Activated naive CD4-positive, alpha-beta T cell treated with anti-CD3 and anti-CD28 coated beads, Interleukin-2, amount 50 U/mL, for 24 hours (primary cell): ENCODE data around the gene DCHS1.

ENCODE experiments used
- H3K27ac Mint-ChIP-seq: one replicate; pipeline ENCODE4 v1.8.0; 2021; ENCODE audit warnings: mild to moderate bottlenecking, mixed read lengths
- H3K27me3 Mint-ChIP-seq: one replicate; pipeline ENCODE4 v1.8.0; 2021; ENCODE audit warnings: mixed read lengths
- H3K36me3 Mint-ChIP-seq: one replicate; pipeline ENCODE4 v1.8.0; 2021; ENCODE audit warnings: mixed read lengths
- H3K4me1 Mint-ChIP-seq: one replicate; pipeline ENCODE4 v1.8.0; 2021; ENCODE audit warnings: mixed read lengths
- H3K4me3 Mint-ChIP-seq: one replicate; pipeline ENCODE4 v1.8.0; 2021; ENCODE audit warnings: mild to moderate bottlenecking, mixed read lengths
- H3K9me3 Mint-ChIP-seq: one replicate; pipeline ENCODE4 v1.8.0; 2021; ENCODE audit warnings: mixed read lengths

DCHS1 gene

DNA sequence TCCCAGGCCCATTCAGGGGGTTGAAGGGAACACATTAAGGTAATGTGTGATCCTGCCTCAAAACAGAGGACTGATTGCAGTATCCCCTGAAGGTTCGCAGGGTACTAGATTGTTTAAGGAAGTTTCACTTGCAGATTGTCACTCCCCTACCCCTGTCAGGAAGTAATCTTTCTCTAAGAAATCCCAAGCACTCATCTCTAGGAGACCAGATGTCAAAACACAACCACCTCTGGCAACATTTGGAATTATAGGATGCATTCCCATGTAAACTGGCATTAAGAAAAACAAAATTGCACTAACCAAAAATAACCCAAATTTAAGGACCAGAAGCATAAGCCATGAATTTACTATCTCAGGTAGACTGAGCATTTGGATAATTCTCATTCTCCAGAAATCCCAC lies 25.9 kb upstream of the DCHS1 start:
- H3K9me3 Mint-ChIP-seq: no peaks in the 10 kb centered on the region
- peaks cover 12% of the 10 kb centered on the region for H3K36me3 Mint-ChIP-seq
- peaks cover 37% of the 10 kb centered on the region for H3K4me1 Mint-ChIP-seq
- H3K4me3 Mint-ChIP-seq: peak overlapping the region; percentile 98
- H3K27me3 Mint-ChIP-seq: no peaks in the 10 kb centered on the region
- peak overlapping the region; percentile 33 for H3K27ac Mint-ChIP-seq

DNA sequence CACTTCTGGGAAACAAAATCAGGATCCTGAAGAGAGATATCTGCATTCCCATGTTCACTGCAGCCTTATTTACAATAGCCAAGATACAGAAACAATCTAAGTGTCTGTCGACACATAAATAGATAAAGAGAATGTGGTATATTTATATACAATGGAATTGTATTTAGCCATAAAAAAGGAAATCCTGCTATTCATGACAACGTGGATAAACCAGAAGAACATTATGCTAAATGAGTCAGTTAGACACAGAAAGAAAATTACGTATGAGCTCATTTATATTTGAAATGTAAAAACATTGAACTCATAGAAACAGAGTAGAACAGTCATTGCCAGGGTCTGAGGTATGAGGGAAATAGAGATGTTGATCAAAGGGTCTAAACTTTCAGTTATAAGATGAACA lies 21.4 kb upstream of the DCHS1 start:
- no peaks in the 10 kb centered on the region for H3K27me3 Mint-ChIP-seq
- no peak overlapping the region for H3K27ac Mint-ChIP-seq
- no peak overlapping the region for H3K4me3 Mint-ChIP-seq
- no peaks in the 10 kb centered on the region for H3K9me3 Mint-ChIP-seq
- peaks cover 8% of the 10 kb centered on the region for H3K36me3 Mint-ChIP-seq
- peaks cover 64% of the 10 kb centered on the region for H3K4me1 Mint-ChIP-seq

DNA sequence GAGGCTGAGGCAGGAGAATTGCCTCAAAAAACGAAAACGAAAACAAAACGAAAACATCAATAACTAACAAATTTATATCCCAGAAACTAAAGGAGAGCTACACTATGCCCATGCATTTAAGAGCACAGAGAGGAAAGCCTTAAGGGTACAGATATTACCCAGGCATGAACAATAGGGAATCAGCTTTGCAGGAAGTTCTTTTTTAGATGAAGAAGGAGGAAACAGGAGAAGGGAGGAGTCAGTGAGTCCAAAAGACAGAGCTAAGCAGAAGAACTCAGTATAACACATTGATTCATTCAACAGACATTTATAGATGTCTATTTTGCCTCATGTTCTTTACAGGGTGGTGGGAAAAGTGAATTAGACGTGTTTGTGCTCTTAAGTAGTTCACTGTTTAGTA lies 19.3 kb upstream of the DCHS1 start:
- Mint-ChIP-seq H3K27me3 (no peaks in the 10 kb centered on the region), H3K4me1 (peaks cover 70% of the 10 kb centered on the region), H3K9me3 (no peaks in the 10 kb centered on the region), H3K27ac (no peak overlapping the region), H3K36me3 (peaks cover 1% of the 10 kb centered on the region), H3K4me3 (no peak overlapping the region)

DNA sequence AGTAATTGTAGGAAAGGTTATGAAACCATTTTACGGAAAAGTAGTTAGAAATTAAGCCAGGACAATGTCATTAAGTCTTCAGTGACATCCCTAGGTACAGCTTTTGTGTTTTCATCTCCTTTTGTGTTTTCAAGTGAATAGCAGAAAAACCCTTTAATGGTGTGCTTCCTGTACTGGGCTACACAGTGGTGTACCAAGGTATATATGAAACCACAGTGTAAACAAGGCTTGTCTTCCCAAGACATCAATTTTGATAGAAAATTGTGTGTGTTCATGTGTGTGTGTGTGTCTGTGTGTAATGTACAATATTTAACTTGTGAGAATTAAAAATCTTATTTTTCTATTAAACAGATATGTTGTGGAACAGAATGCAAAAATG lies 18.6 kb upstream of the DCHS1 start:
- no peaks in the 10 kb centered on the region for H3K27me3 Mint-ChIP-seq
- no peaks in the 10 kb centered on the region for H3K9me3 Mint-ChIP-seq
- peaks cover 74% of the 10 kb centered on the region for H3K4me1 Mint-ChIP-seq
- peak overlapping the region; percentile 69 for H3K27ac Mint-ChIP-seq
- H3K36me3 Mint-ChIP-seq: no peaks in the 10 kb centered on the region
- H3K4me3 Mint-ChIP-seq: no peak overlapping the region

DNA sequence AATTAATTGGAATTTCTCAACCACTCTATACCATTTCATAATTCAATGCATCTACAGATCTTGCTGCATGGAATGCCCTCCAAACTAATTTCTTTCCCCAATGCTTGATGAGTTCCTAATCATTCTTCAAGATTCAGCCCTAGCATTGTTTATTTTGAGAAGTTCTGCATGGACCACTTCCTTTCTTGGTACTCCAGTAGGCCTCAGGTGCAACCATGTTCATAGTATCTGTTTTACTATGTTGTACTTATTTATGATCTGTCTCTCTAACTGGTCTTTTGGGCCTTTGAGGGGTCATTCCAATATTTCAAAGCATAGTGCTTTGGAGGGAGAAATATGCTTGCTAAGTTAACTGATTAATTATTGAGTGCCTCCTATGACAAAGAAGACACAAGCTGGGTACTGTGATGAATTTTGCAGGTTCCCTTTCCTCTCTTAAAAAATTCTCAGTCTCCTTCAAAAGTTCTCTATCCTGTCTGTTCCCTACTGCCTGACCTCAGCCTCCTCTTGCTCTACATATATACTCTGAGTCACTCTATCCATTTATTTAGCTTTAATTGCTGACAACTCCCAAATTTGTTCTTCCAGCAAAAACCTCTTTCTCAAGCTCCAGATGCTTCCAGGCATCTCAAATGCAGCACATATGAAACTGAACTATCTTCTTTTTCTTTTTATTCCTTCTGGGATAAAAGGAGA lies 18.1 kb upstream of the DCHS1 start:
- peak overlapping the region; percentile 69 for H3K27ac Mint-ChIP-seq
- peak overlapping the region; percentile 47 for H3K4me3 Mint-ChIP-seq
- H3K36me3 Mint-ChIP-seq: no peaks in the 10 kb centered on the region
- no peaks in the 10 kb centered on the region for H3K27me3 Mint-ChIP-seq
- peaks cover 74% of the 10 kb centered on the region for H3K4me1 Mint-ChIP-seq
- no peaks in the 10 kb centered on the region for H3K9me3 Mint-ChIP-seq

DNA sequence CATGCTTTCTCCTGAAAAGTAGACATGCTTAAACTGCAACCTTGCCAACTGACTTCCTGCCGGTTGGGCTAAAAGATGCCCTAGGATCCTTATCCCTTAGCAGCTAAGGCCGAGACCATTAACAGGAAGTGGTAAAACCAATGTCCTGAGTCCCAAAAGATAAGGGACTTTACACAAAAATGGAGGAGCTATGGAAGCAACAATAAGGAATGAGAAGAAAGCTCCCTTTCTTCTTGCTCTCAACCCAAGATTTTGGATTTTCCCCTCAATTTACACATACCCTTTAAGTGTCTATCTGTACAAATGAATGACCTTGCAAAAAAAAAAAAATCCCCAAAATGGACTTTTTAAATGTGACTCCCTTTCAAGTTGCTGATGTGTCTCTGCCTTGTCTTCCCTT lies 16.4 kb upstream of the DCHS1 start:
- H3K27ac Mint-ChIP-seq: peak overlapping the region; percentile 61
- no peaks in the 10 kb centered on the region for H3K36me3 Mint-ChIP-seq
- H3K27me3 Mint-ChIP-seq: no peaks in the 10 kb centered on the region

DNA sequence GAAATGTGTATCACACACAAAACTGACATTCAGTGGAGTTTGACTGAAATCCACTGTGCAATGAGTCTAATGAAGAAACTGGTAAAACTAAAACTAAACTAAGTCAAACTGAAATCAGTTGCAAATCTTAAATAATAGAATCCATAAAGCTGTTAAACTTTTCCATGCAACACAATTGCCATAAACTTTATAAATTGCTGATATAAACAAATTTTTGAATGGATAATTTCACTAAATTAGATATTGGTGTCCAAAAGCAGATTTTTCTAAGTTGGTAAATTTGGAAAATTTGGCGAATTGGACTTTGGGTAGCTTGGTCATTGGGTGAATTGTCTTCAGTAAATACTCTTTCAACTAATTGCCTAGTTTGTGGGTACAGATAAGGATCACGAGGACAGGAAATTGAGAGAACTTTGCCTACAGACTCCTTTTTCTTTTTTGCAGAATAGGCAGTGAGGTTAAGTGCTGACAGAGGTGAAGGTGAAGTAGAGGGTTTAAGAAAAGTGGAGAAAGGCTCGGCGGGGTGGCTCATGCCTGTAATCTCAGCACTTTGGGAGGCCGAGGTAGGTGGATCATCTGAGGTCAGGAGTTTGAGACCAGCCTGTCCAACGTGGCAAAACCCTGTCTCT lies 14.7 kb upstream of the DCHS1 start:
- peaks cover 88% of the 10 kb centered on the region for H3K4me1 Mint-ChIP-seq
- peak overlapping the region; percentile 48 for H3K27ac Mint-ChIP-seq
- H3K4me3 Mint-ChIP-seq: peak overlapping the region; percentile 30
- H3K27me3 Mint-ChIP-seq: no peaks in the 10 kb centered on the region
- no peaks in the 10 kb centered on the region for H3K9me3 Mint-ChIP-seq
- no peaks in the 10 kb centered on the region for H3K36me3 Mint-ChIP-seq

More for the DNA sequence above, 16.4 kb upstream of the DCHS1 start:
- H3K4me3 Mint-ChIP-seq: no peak overlapping the region
- H3K4me1 Mint-ChIP-seq: peaks cover 84% of the 10 kb centered on the region
- H3K9me3 Mint-ChIP-seq: no peaks in the 10 kb centered on the region

DNA sequence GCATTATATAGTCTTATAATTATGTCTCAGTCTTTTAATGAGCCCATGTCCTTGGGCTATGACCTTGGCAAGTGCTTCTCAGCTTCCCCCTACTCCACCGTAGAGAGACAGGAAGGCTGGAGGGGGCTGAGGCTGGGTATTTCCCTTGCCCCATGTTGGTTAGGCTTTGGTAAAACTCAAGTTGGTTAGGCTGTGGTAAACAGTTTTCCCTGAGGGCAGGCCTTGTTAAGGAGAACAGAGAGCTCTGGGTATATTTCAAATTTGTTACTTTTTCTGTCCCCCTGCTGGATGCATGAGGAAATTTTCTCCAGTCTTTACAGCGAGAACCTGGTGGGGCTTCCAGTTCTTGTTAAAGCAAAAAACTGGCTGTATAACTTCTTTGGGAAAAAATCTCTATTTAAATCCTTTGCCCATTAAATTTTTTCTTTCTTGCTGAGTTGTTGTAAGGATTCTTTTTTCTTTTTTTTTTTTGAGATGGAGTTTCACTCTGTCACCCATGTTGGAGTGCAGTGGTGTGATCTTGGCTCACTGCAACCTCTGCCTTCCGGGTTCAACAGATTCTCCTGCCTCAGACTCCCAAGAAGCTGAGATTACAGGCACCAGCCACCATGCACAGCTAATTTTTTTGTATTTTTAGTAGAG lies 12.2 kb upstream of the DCHS1 start:
- Mint-ChIP-seq H3K27me3 (no peaks in the 10 kb centered on the region), H3K9me3 (no peaks in the 10 kb centered on the region), H3K4me3 (no peak overlapping the region), H3K4me1 (peaks cover 79% of the 10 kb centered on the region), H3K36me3 (no peaks in the 10 kb centered on the region), H3K27ac (peak overlapping the region; percentile 49)

DNA sequence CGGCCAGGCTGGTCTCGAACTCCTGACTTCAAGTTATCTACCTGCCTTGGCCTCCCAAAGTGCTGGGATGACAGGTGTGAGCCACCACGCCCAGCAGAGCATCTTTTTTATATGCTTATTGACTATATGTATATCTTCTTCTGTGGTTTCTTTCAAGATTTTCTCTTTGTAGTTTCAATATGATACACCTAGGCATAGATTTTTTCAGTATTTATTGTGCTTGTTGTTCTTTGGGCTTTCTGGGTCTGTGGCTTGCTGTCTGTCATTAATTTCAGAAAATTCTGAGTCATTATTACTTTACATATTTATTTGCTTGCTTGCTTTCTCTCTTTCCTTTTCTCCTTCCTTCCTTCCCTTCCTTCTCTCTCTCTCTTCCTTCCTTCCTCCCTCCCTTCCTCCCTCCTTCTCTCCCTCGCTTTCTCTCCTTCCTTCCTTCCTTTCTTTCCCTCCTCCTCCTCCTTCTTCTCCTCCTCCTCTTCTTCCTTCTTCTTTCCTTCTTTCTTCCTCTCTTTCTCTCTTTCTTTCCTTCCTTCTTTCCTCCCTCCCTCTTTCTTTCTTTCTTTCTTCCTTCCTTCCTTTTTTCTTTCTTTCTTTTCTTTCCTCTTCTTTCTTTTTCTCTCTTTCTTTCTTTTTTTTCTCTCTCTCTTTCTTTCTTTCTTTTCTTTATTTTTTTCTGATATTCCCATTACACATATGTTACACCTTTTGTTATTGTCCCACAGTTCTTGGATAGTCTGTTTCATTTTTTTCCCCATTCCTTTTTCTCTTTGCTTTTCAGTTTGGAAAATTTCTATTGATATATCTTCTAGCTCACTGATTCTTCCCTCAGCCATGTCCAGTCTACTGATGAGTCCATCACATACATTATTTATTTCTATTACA lies 10.9 kb upstream of the DCHS1 start:
- no peak overlapping the region for H3K4me3 Mint-ChIP-seq
- H3K9me3 Mint-ChIP-seq: no peaks in the 10 kb centered on the region
- H3K36me3 Mint-ChIP-seq: no peaks in the 10 kb centered on the region
- peak overlapping the region; percentile 37 for H3K27ac Mint-ChIP-seq
- H3K27me3 Mint-ChIP-seq: no peaks in the 10 kb centered on the region
- H3K4me1 Mint-ChIP-seq: peaks cover 65% of the 10 kb centered on the region

DNA sequence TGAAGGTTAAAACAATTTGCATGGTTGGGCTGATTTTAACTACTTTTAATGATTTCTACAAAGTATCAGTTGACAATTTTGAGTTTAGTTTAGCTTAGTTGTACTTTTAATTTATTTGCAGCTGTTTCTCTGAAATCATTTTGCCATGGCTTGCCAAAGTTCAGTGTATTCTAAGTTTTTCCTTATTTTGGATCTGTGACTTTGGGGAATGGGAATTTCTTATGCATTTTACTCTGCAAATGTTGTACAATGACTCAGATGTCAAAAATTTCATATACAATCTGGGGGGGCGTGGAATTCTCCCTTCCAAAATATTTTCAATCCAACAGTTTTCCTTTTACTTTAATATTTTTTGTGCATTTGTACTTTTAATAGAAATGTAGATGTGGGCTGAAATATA lies 8.9 kb upstream of the DCHS1 start:
- H3K27me3 Mint-ChIP-seq: no peaks in the 10 kb centered on the region
- H3K27ac Mint-ChIP-seq: no peak overlapping the region
- H3K4me1 Mint-ChIP-seq: peaks cover 46% of the 10 kb centered on the region
- no peaks in the 10 kb centered on the region for H3K9me3 Mint-ChIP-seq
- no peaks in the 10 kb centered on the region for H3K36me3 Mint-ChIP-seq
- no peak overlapping the region for H3K4me3 Mint-ChIP-seq

DNA sequence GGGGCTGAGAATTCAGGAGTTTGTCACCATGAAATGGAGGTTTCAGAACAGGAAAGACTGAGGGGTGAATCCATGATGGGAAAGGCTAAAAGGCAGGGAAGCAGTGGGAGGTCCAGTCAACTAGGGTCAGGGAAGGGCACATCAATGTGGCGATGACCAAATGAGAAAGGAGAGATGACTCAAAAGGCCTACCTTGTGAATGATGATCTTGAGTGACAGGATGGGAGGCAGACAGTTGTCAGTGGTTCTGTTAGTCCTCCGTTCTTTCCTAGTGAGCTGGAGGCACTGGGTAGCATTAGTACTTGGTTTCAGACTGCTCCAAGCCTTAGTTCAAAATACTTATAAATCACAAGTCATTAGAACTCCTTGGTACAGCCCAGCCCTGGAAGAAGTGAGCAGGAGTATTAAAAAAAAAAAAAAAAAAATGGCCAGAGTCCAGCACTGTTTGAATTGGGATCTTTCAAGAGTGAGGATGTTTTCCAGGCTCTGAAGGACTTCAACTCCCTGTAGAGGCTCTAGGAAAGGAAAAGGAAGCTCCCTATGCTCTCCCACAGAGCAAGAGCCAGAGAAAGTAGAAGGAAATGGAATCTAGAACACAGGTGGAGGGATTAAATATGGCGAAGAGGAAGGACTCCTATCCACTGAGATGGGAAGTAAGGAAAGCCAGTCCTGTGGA lies 8.3 kb upstream of the DCHS1 start:
- no peaks in the 10 kb centered on the region for H3K27me3 Mint-ChIP-seq
- H3K27ac Mint-ChIP-seq: peak overlapping the region; percentile 68
- H3K9me3 Mint-ChIP-seq: no peaks in the 10 kb centered on the region
- no peaks in the 10 kb centered on the region for H3K36me3 Mint-ChIP-seq
- H3K4me1 Mint-ChIP-seq: peaks cover 41% of the 10 kb centered on the region
- H3K4me3 Mint-ChIP-seq: no peak overlapping the region

DNA sequence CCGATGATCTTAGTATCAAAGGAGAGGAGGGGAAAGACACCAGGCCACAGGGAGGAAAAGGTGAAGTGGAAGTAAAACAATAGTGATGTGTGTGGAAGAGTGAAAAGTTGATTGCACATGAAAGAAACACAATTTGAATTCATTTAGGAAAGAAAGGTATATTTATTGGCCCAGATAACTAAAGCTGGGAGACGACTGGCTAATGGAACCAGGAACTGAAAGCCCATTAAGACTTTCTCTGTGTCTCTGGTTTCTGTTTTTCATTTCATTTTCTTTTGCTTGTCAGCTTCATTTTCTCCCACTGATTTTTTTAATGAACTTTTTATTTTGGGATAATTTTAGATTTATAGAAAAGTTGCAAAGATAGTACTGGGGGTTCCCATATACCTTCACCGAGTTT lies 5.1 kb upstream of the DCHS1 start:
- Mint-ChIP-seq H3K4me3 (no peak overlapping the region), H3K27me3 (no peaks in the 10 kb centered on the region), H3K27ac (no peak overlapping the region), H3K9me3 (no peaks in the 10 kb centered on the region), H3K4me1 (peaks cover 23% of the 10 kb centered on the region), H3K36me3 (no peaks in the 10 kb centered on the region)

DNA sequence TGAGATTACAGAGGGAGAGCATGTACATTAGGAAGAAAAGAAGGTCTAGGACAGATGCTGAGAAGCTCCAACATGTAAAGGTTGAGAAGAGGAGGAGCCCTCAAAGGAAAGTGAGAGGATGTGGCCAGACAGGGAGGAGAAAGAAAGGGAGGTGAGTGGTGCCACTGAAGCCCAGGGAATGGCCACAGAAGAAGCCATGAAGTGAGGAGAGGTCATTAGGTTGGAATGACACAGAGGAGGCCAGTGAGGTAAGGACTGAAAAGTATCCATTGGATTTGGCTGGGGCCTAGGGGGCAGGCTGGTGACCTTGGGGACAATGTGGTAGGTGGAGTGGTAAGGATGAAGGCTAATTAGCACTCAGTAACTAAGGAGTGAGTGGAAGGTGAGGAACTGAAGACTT lies 3.0 kb upstream of the DCHS1 start:
- Mint-ChIP-seq H3K4me1 (peaks cover 16% of the 10 kb centered on the region), H3K4me3 (no peak overlapping the region), H3K36me3 (no peaks in the 10 kb centered on the region), H3K9me3 (no peaks in the 10 kb centered on the region), H3K27ac (no peak overlapping the region), H3K27me3 (no peaks in the 10 kb centered on the region)

DNA sequence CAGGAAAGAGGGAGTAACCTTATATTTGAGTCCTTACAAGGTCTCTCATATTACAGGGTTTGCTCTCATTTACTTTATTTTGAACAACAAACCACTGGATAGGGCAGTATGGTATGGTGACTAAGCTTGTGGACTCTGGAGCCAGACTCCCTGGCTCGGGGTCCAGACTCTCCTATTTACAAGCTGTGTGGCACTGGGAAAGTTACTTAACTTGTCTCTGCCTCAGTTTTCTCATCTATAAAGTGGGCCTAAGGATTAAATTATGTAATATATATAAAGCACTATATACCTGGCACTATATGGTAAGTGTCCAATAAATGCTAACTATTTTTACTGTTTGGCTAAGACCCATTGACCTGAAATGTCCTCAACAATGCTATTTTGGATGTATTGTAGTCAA lies 1.7 kb upstream of the DCHS1 start:
- H3K9me3 Mint-ChIP-seq: no peaks in the 10 kb centered on the region
- peaks cover 9% of the 10 kb centered on the region for H3K4me1 Mint-ChIP-seq
- peak overlapping the region; percentile 48 for H3K27ac Mint-ChIP-seq
- no peaks in the 10 kb centered on the region for H3K27me3 Mint-ChIP-seq
- H3K36me3 Mint-ChIP-seq: no peaks in the 10 kb centered on the region
- H3K4me3 Mint-ChIP-seq: no peak overlapping the region

DNA sequence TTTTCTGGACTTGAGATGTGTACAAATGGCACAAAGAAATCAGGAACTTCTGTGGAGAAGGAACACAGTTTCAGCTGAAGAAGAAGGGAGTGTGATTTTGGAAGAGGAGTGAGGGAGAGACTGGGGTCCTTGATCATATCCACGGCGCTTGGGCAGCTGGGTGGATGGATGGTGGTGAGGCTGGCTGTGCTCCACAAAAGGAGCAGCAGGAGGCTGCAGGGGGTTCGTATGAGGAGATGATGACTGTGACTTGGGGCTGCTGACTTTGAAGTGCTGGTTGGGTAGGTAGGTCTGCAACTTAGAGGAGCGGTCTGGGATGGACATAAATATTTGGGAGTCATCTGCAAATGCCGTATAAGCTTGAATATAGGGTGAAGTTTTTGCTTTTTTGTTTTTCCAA lies 1.3 kb upstream of the DCHS1 start:
- no peaks in the 10 kb centered on the region for H3K36me3 Mint-ChIP-seq
- H3K27ac Mint-ChIP-seq: peak overlapping the region; percentile 48
- no peaks in the 10 kb centered on the region for H3K27me3 Mint-ChIP-seq
- H3K4me3 Mint-ChIP-seq: peak overlapping the region; percentile 53
- H3K4me1 Mint-ChIP-seq: peaks cover 9% of the 10 kb centered on the region
- no peaks in the 10 kb centered on the region for H3K9me3 Mint-ChIP-seq
